OCI-LY7 (cell line): Measurements from ENCODE around the gene TWIST2. TPM values are rescaled to one million over a fixed set of nuclear protein-coding genes. Genes with fewer than 3 reads are reported as not detected.

ENCODE experiments used
- BruUV-seq: library from RNA; stranded (reverse); fragments of 400-500 nt; replicated peaks from 2 replicates; lab custom pipeline; 2021; lab: Mats Ljungman, UMichigan
- CTCF ChIA-PET: fragments of 300-600 bp; sonication (Branson Sonifier 250); formaldehyde crosslinking; loops from one replicate; lab custom pipeline; 2022; ENCODE audit warnings: antibody characterized with exemption; ENCODE audit not compliant: unreplicated experiment; lab: Charles Lee
- POLR2A ChIA-PET: fragments of 300-600 bp; sonication (Branson Sonifier 250); formaldehyde crosslinking; loops from one replicate; lab custom pipeline; 2022; ENCODE audit warnings: antibody characterized with exemption; lab: Charles Lee
- DNase-seq: peaks from one replicate; pipeline ENCODE4 v3.0.0-alpha.2; 2015; ENCODE audit warnings: low spot score
- H2AFZ ChIP-seq: fragments of 200-600 bp; sonication (generic), shearing (Covaris generic); 2 replicates; pipeline ENCODE4 v1.6.1; 2014; ENCODE audit warnings: mild to moderate bottlenecking, antibody characterized with exemption, low read length, moderate library complexity
- H3K27ac ChIP-seq: fragments of 200-600 bp; sonication (generic); 2 replicates; pipeline ENCODE4 v1.5.1; 2014; ENCODE audit warnings: mixed run types, low read depth, mild to moderate bottlenecking, moderate library complexity, low read length, inconsistent platforms; ENCODE audit not compliant: poor library complexity, severe bottlenecking
- H3K36me3 ChIP-seq: fragments of 200-600 bp; sonication (generic); 2 replicates; pipeline ENCODE4 v1.6.1; 2014; ENCODE audit warnings: mild to moderate bottlenecking, antibody characterized with exemption, low read length, moderate library complexity, mixed read lengths; ENCODE audit not compliant: insufficient read depth
- H3K4me1 ChIP-seq: fragments of 200-600 bp; sonication (generic); 2 replicates; pipeline ENCODE4 v1.5.1; 2014; ENCODE audit warnings: mild to moderate bottlenecking, low read length; ENCODE audit not compliant: insufficient read depth, poor library complexity, severe bottlenecking
- H3K4me2 ChIP-seq: fragments of 200-600 bp; sonication (generic); 2 replicates; pipeline ENCODE4 v1.6.1; 2014; ENCODE audit warnings: mild to moderate bottlenecking, low read length
- H3K4me3 ChIP-seq: fragments of 200-600 bp; sonication (generic); 2 replicates; pipeline ENCODE4 v1.5.1; 2014; ENCODE audit warnings: mild to moderate bottlenecking, low read depth, low read length; ENCODE audit not compliant: poor library complexity, severe bottlenecking
- H3K79me2 ChIP-seq: fragments of 200-600 bp; sonication (generic); 2 replicates; pipeline ENCODE4 v1.6.1; 2016; ENCODE audit warnings: low read depth, mild to moderate bottlenecking, low read length, moderate library complexity, mixed read lengths; ENCODE audit not compliant: insufficient read depth
- H3K9me2 ChIP-seq: fragments of 200-600 bp; sonication (generic); 2 replicates; pipeline ENCODE4 v1.6.1; 2016; ENCODE audit warnings: mild to moderate bottlenecking, low read length, mixed read lengths; ENCODE audit not compliant: insufficient read depth
- H3K9me3 ChIP-seq: fragments of 200-600 bp; sonication (generic); 2 replicates; pipeline ENCODE4 v1.6.1; 2014; ENCODE audit warnings: mild to moderate bottlenecking, mixed run types, low read length, mixed read lengths
- H4K20me1 ChIP-seq: fragments of 200-600 bp; sonication (generic); 2 replicates; pipeline ENCODE4 v1.6.1; 2014; ENCODE audit warnings: mild to moderate bottlenecking, antibody characterized with exemption, low read length, moderate library complexity, mixed read lengths; ENCODE audit not compliant: insufficient read depth
- EZH2phosphoT487 ChIP-seq: fragments of 200-600 bp; sonication (generic); IDR thresholded peaks from 2 replicates; pipeline ENCODE4 v1.6.1; 2018; ENCODE audit warnings: low read depth, borderline replicate concordance, mild to moderate bottlenecking, mixed run types, antibody characterized with exemption, low read length, moderate library complexity, mixed read lengths
- intact Hi-C: fragments of 100-400 bp; cut with micrococcal nuclease; formaldehyde crosslinking; loops from one replicate; pipeline ENCODE4 v1.10.0; 2022; ENCODE audit not compliant: unreplicated experiment
- total RNA-seq, 2 experiments: library from RNA; depleted of rRNA in 1 of 2; stranded (reverse); fragments of >200 nt in 1 of 2; shearing (Covaris generic) in 1 of 2; gene quantifications; 2 replicates each; pipeline ENCODE4 v1.2.3, GENCODE V29; 2014 to 2022
- TF ChIP-seq, protein P1 (sequence below): fragments of 200-600 bp; sonication (generic); conservative IDR thresholded peaks from 2 replicates; pipeline ENCODE4 v1.5.1; 2014; ENCODE audit warnings: mild to moderate bottlenecking, antibody characterized with exemption, low read length, moderate library complexity, mixed read lengths

The TWIST2 gene
- total RNA-seq, 2 experiments from 2014 or later, result not detected

DNA sequence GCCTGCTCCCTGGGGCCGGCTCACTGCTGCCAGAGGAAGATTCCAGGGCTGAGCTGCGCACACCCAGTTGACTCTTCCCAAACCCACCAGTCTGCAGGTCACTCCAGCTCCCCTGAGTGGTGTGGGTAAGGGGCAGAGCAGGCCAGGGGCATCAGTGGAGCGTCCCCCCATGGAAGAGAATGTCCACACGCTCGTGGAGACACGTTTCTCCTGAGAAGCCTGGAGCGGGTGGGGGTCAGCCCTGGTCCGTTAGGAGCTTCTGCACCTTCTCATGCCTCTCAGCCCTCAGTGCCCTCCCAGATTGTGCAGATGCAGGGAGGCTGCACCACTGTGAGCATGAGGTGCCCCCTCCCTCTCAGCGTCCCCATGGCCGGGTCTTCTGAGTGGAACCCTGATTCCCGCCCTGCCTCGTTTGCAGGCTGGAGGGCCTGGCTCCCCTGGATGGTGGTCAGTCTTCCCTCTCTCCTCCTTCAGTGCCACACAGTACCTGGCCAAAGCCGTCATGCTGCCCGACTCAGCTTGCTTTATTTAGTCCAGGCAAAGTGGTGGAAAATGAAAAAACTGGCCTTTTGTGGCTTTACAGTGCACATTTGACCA is 37.0 kb downstream of the TWIST2 start:
- TF ChIP-seq EZH2phosphoT487, result no peak
- TF ChIP-seq, protein P1, sequence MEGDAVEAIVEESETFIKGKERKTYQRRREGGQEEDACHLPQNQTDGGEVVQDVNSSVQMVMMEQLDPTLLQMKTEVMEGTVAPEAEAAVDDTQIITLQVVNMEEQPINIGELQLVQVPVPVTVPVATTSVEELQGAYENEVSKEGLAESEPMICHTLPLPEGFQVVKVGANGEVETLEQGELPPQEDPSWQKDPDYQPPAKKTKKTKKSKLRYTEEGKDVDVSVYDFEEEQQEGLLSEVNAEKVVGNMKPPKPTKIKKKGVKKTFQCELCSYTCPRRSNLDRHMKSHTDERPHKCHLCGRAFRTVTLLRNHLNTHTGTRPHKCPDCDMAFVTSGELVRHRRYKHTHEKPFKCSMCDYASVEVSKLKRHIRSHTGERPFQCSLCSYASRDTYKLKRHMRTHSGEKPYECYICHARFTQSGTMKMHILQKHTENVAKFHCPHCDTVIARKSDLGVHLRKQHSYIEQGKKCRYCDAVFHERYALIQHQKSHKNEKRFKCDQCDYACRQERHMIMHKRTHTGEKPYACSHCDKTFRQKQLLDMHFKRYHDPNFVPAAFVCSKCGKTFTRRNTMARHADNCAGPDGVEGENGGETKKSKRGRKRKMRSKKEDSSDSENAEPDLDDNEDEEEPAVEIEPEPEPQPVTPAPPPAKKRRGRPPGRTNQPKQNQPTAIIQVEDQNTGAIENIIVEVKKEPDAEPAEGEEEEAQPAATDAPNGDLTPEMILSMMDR, result no peak
- no peak for DNase-seq
- CTCF ChIA-PET, result no interaction called here
- intact Hi-C loops, result no loop called here
- H2AFZ ChIP-seq, result no peak overlapping the region
- no peaks in the 10 kb centered on the region for H3K79me2 ChIP-seq
- no peaks in the 10 kb centered on the region for H3K4me1 ChIP-seq
- no peak overlapping the region for H3K27ac ChIP-seq
- H3K9me3 ChIP-seq, result no peaks in the 10 kb centered on the region
- H3K36me3 ChIP-seq, result no peaks in the 10 kb centered on the region
- H3K4me2 ChIP-seq, result no peak overlapping the region
- H3K4me3 ChIP-seq, result no peak overlapping the region
- no peaks in the 10 kb centered on the region for H3K9me2 ChIP-seq
- no peaks in the 10 kb centered on the region for H4K20me1 ChIP-seq
- POLR2A ChIA-PET, result no interaction called here
- no TSS peak for BruUV-seq

DNA sequence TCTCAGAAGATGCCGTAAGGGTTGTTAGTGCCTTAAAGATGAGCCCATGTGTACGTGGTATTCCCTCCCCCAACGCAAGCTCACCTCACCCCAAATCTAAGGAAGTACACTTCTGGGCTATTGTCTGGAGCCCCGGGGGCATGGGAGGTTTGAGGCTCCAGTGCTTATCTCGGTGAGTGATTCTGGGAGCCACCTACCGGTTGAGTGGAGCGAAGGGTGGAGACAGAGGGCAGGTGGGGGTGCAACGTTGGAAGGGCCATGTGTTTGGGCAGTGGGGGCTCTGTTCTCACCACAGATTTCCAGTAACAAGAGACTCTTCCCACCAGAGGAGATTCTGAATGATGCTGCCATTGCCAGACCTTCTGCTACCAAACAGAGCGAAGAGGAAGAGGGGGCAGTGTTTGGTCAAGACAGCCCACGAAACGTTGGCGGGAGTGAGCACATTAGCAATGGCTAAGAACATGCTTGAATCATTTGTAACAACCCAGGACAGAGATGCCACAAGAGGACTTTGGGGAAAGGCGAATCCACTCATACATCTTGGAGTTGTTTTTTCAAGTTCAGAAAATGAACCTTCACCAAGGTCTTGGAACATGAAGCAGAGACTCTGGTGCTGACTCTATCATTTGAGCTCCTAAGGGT is 38.7 kb downstream of the TWIST2 start:
- Histone ChIP-seq H3K4me3 (no peak overlapping the region), H2AFZ (no peak overlapping the region), H3K4me1 (no peaks in the 10 kb centered on the region), H3K79me2 (no peaks in the 10 kb centered on the region), H3K4me2 (no peak overlapping the region), H3K9me3 (no peaks in the 10 kb centered on the region), H3K27ac (no peak overlapping the region), H3K36me3 (no peaks in the 10 kb centered on the region), H3K9me2 (no peaks in the 10 kb centered on the region), H4K20me1 (no peaks in the 10 kb centered on the region)
- ChIA-PET CTCF (no interaction called here), POLR2A (interaction anchor here (0.6 kb wide), 1 partner anchor 1138 kb away, joined by 3 read pairs; no protein-coding TSS in a partner anchor)
- intact Hi-C loops, result no loop called here
- no TSS peak for BruUV-seq
- DNase-seq, result no peak
- TF ChIP-seq, protein P1, result no peak
- no peak for TF ChIP-seq EZH2phosphoT487

DNA sequence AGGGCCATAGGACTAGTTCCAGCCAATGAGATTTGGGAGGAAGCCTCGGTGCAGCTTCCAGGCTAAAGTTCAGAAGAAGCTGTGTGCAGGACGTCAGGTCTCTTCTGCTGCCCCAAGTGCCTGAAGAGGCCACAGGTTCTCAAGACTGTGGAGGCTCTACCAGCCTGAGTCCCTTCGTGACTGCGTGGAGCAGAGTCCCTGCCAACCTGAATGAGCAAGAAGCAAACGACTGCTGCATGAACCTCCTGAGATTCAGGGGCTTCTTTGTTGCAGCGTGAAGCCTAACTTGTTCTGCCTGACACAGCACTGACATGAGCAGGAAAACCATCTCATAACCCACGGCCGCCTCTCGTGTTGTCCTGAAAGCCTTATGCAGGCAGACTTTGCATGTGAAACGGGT is 39.7 kb downstream of the TWIST2 start:
- intact Hi-C loops, result no loop called here
- Histone ChIP-seq H3K27ac (no peak overlapping the region), H3K9me2 (no peaks in the 10 kb centered on the region), H3K79me2 (no peaks in the 10 kb centered on the region), H3K4me1 (no peaks in the 10 kb centered on the region), H3K4me2 (no peak overlapping the region), H3K4me3 (no peak overlapping the region), H3K36me3 (no peaks in the 10 kb centered on the region), H4K20me1 (no peaks in the 10 kb centered on the region), H3K9me3 (no peaks in the 10 kb centered on the region), H2AFZ (no peak overlapping the region)
- BruUV-seq, result no TSS peak
- CTCF ChIA-PET, result no interaction called here
- POLR2A ChIA-PET, result no interaction called here
- TF ChIP-seq, protein P1, result no peak
- TF ChIP-seq EZH2phosphoT487, result no peak
- DNase-seq, result no peak
